Inflammatory macrophage treated with lipopolysaccharide for 4 hours (primary cell): ENCODE measurements around the gene SLC9A8.

Source experiments
- DNase-seq: peaks from one replicate; pipeline ENCODE4 v3.0.0-alpha.2; 2020

The SLC9A8 gene

GRCh38 chr20:49818816-49819215, 6.2 kb downstream of the SLC9A8 start:
- peak; percentile 85 for DNase-seq

DNA sequence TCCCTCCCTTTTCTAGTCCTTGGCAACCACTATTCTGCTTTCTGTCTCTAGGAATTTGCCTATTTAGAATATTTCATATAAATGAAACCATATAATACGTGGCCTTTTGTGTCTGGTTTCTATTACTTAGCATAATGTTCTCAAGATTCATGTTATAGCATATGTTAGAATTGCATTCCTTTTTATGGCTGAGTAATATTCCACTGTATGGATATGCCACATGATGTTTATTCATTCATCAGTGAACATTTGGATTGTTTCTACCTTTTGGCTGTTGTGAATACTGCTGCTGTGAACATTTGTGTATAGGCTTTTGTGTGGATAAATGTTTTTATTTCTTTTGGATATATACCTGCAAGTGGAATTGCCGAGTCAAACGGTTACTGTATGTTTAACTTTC, 7.1 kb downstream of the SLC9A8 start:
- DNase-seq: no peak

- DNase-seq: no peak
Measured at GRCh38 chr20:49821381-49821780, 8.8 kb downstream of the SLC9A8 start.

DNA sequence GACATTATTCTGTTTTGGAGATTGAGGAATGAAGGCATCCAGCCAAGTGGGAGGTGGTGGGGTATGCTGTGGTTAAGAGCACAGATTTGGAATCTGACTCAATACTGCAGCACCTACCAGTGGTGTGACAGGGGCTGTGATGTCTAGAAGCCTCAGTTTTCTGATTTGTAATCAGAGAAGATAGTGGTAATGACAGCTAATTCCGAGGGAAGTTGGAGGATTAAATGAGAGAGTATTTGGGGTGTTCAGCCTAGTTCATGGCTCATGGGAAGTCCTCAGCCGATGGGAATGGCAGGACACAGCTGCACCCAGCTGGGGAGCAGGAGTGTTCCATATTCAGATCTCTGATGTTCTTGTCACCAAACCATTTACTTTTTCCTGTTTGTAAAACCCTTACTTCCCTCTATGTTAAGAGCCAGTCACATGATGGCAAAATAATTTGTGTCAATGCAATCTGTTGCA, 9.3 kb downstream of the SLC9A8 start:
- DNase-seq: peak; percentile 67

GRCh38 chr20:49823152-49823847, 10.7 kb downstream of the SLC9A8 start:
- DNase-seq: no peak

DNA sequence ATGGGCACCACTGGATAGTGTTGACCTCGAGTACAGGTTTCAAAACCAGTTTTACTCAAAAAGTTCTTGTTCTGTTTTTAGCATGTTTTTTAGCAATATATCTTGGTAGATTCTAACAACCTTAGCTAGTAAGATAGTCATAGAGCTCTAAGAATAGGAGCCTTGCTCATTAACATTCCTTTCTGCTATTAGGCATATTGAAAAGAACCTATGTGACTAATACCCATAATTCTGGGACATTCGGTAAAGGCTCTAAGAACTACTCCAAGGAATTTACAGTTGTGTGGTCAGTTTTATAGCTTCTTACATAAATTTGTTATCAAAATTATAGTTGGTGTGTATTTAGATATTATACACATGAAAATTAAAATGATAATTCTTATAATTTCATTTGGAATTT, 11.6 kb downstream of the SLC9A8 start:
- DNase-seq: no peak

DNA sequence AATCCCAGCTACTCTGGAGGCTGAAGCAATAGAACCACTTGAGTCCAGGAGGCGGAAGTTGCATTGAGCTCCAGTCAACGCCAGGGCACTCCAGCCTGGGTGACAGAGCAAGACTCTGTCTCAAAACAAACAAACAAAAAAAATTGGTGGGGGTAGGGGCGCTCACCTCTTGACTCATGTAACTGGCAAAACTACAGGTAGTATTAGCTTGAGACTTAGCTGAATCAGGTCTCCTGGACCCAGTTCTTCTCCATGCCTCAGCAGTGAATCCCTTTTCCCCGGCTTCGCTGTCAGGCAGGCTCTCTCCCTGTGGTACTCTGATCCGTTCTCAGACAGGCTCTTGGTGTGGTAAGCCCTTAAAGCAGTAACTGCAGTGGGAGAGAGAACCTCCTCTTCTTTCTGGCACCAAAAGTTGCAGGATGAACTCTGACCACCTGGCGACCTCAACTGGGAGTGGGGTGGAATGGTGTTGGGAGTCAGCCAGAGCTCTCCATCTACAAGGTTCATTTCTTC, 12.9 kb downstream of the SLC9A8 start:
- DNase-seq: no peak

GRCh38 chr20:49831022-49831769, 18.6 kb downstream of the SLC9A8 start:
- DNase-seq: no peak

- DNase-seq: no peak
Measured at GRCh38 chr20:49831770-49832631, 19.4 kb downstream of the SLC9A8 start.

DNA sequence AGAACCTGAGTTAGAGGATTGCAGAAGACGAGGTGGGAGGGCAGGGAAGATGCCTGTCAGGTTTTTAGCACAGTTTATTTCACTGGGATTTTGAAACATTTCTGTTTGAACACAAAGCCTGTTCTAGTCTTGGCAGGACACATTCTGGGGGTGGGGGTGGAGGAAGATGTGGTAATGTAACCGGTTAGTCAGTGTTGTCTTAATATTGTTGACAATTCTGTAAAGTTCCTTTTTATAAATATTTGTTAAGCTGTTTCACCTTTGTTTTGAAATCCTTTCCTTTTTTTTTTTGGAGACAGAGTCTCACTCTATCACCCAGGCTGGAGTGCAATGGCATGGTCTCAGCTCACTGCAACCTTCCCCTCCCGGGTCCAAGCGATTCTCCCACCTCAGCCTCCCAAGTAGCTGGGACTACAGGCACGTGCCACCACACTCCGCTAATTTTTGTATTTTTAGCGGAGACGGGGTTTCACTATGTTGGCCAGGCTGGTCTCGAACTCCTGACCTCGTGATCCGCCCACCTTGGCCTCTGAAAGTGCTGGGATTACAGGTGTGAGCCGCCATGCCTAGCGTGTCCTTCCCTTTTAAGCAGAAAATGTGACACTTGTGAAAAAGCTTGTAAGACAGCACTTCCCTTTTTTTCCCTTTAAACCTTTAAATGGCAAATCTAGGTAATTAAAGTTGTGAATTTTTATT, 20.2 kb downstream of the SLC9A8 start:
- peak; percentile 70 for DNase-seq

DNA sequence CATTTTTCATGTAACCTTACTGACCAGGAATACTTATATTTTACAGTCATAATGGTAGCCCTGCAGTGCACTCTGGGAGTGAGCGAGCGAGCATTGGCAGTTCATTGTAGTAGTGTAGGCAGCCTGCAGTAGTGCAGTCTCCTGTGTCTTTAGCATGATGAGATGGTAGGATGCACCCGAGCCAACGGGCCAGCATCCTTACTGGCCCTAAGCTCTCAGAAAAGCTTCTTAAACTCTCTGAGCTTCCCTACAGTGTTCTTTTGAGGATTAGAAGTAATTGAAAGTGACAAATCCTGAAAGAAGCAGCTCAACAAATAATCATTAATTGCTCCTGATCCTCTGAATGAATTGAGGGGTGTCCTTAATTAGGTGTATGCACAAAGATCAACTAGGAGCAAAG, 20.9 kb downstream of the SLC9A8 start:
- no peak for DNase-seq

- DNase-seq: no peak
Measured at GRCh38 chr20:49835031-49835430, 22.4 kb downstream of the SLC9A8 start.

DNA sequence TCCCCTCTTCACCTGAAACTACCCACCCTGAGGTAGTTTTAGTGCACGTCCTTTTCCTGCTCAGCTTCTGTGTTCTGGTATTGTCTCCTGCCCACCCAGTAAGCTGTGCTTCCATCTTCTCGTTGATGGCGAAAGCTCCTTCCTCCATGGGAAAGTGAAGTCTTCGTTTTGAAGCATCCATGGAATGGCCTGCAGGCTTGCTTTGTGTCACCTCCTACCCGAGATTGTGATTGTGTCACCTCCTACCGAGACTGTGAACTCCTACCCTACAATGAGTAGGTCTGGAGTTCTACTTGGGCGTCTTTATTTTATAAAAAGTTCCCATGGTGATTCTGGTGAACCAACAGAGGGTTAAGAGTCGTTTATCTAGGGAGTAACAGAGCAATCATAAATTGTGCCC, 25.9 kb downstream of the SLC9A8 start:
- DNase-seq: no peak

- DNase-seq: no peak
Measured at GRCh38 chr20:49843139-49843538, 30.5 kb downstream of the SLC9A8 start.

DNA sequence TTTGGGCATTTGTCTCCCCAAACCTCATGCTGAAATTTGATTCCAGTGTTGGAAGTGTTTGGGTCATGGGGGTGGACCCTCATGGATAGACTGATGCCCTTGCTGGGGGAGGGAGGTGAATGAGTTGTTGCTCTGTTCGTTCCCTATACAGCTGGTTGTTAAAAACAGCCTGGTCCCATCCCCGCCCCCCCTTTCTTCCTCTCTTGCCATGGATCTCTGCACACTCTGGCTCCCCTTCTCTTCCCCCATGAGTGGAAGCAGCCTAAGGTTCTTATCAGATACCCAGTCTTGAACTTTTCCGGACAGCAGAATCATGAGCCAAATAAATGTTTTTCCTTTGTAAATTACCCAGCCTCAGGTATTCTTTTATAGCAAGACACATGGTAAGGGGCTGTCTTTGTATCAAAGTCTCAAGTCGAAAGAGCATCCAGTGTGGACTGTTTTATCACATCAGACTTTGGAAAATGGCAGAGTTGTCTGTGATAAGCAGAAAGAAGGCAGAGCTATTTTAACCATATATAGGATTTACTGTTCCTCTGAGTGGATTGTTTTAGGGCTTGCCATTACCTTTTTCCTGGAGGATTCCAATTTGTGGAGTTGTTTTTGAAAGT, 31.2 kb downstream of the SLC9A8 start:
- DNase-seq: no peak

- DNase-seq: no peak
Measured at GRCh38 chr20:49845060-49845459, 32.4 kb downstream of the SLC9A8 start.

DNA sequence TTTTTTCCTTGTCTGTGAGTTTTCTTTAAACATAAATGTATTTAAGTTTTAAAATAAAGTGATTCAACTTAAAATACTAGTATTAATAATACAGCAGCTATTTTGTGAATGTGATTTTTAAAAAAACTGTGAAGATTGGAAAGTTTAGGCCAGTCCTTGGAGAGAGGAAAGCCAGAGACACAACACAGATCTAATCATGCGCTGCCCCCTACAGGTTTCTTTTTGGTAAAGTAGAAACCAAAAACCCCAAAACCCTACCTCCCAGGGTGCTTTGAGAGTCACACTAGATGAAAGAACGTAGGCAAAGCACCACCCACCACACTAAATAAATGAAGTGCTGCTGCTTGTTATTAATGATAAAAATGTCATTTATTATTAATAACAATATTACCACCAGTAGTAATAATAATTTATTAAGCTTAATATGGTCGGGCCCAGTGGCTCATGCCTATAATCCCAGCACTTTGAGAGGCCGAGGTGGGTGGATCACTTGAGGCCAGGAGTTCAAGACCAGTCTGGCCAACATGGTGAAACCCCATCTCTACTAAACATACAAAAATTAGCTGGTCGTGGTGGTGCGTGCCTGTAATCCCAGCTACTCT, 33.7 kb downstream of the SLC9A8 start:
- DNase-seq: peak; percentile 73

DNA sequence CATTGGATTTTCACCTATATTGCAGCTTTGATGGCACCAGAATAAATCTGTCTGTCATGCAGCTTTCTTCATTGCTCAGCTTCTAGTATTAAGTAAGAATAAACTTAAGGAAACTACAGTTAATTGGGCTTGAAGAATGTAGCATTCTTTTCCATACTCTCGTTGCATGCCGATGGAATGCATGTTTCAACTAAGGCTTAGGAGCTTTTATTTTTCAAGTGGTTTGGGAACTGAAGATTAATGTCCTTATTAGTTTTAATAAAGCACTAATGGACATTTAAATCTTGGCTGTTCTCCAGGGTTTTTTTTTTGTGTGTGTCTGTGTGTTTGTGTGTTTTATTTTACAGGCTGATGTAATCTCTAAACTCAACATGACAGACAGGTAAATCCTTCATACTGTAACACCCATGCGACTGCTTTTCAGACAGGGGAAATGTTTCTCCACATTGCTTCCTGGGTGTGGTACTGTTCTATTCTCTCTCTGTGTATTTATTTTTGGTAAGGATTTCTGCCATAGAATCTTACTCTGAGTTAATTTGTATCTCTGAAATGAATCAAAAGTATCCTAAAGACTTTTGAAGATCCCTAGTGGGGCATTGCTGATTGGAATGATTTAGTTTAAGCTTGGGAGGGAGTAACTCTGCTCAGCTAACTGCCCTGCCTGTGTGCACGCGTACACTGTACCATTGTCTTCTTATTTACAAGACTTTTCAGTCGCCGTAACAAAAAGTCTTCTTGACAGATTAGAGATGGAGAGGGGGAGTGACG, 38.0 kb downstream of the SLC9A8 start:
- no peak for DNase-seq

DNA sequence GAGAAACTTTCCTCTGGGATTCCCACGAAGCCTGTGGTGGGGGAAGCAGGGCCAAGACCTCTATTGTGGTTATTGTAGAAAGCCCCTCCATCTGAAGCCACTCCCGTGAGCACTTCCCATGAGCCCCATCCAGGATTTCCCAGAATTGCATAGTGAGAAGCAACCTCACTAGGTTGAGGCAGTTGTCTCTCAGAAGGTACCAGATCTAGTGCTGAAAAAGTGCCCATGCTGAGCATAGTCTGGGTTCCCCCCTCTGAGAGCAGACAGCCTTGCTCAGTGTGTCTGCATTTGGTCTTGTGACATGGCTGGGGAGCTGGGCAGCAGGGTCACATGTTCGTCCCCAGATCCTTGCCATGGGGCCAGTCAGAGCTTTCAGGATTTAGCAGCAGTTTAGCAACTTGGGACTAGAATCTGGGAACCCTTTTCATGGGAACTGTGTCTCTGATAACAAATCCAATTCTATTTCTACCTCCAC, 38.6 kb downstream of the SLC9A8 start:
- DNase-seq: peak; percentile 71

DNA sequence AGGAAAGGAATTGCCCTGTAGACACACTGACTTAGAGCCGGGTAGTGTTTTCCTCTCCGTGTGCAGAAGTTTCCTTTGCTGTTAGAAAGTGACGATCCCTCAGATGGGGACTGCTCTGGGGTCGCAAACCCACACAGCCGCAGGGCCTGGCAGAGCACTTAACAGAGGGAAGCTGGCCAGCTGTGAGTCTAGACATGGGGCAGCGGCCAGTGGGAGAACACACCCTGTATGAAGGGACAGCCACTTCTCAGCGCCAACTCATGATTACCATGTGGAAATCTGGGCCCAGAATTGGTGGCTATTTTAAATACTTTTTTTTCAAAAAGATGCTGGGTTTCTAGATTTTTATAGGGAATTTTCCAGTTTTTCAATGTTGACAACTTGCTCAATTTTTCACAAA, 39.4 kb downstream of the SLC9A8 start:
- no peak for DNase-seq
